Endometrium (tissue), 2 donors: ENCODE results near the gene KCNF1.

ENCODE experiments used
- FAIRE-seq: peaks from 2 replicates; lab custom pipeline; 2012; peaks lifted over from hg19 to GRCh38; lab: Jason Lieb, UNC
- donor health status: control.
- donor health status: control.

The KCNF1 gene

DNA sequence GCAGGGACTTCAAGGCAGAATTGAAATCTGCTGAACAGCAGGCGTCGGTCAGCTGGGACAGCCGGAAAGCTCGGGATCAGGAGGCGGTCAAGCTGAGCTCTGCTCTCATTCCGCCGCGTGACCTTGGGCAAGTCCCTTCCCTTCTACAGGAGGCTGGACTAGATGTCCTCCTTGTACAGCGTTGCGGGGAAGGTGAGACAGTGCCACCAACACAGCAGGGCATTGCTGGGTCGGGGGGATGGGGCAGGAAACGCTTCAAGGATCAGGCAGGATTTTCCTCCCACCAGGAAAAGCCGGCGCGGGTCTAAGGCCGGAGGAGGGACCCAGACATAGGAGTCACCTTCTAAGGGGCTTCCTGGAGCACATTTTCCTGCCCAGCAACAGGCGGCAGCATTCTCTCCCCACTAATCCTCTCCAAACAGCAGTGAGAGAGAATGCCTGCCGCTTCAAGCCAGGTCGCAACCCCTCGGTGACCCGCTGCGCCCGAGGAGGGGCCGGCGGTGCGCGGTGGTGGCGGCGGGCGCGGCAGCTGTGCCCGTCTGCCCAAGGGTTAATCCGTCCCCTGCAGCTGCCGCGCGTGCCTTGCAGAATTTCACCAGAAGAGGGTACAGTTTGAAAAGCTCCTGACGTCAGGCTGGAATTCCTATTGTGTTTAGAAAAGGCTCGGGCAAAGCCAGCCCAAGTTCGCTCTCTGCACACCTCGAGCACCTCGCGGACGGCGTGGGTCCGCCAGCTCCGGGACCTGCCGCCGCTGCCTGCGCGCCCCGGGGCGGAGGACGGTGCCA is at the start of gene KCNF1:
TSS of gene KCNF1 (plus strand) at position 644 of the 785 bp plus-strand sequence. CDS start 493 bp downstream, outside the sequence.
- FAIRE-seq = no peak

DNA sequence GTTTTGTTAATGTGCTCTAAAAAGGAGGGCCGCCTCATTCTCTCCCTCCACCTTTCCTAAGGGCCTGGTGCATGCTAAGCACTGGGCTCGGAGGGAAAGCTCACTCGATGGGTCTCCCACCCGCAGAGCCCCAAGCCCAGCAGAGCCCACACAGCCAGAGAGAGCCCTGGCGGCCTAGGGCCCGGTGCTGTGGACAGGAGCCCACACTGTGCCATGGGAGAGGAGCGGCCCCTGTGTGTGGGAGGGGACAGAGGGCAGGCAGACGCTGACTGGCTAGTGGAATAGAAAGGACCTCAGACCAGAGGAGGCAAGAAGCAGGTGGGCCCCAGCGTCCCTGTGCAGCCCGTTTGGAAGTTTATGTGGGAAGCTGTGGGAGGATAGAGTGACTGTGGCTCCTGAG is 49.4 kb upstream of the KCNF1 start:
- FAIRE-seq = no peak

DNA sequence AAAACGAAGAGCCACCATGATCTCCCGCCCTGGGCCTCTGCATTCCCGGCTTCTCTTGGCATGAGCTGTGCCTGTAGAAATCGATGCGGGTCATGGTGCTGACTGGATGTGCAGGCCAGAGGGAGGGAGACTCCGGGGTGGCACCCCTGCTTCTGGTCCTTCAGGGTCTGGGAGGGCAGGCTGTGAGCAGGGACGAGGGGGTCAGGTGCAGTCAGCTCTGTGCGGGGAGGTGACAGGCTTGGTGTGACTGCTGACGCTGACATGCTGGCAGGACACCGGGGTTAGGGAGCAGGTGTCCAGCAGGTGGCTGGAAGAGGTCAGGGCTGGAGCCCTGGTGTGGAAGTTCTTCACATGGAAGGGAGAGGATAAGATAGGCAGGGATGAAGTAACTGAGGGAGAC is 48.7 kb upstream of the KCNF1 start:
- FAIRE-seq = no peak

DNA sequence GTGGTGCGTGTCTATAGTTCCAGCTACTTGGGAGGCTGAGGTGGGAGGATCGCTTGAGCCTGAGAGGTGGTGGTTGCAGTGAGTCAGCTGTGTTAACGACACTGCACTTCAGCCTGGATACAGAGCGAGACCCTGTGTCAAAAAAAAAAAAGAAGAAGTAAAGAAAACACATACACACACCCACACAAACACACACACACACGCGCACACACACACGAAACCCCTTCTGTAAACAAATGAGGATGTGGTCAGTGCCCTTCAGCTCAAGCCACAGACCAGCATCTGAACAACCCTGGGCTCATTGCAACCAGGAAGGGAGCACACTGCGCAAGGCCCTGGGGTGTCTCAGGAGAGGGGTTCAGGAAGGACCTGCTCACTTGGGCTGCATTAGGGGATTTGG is 47.9 kb upstream of the KCNF1 start:
- FAIRE-seq = no peak

DNA sequence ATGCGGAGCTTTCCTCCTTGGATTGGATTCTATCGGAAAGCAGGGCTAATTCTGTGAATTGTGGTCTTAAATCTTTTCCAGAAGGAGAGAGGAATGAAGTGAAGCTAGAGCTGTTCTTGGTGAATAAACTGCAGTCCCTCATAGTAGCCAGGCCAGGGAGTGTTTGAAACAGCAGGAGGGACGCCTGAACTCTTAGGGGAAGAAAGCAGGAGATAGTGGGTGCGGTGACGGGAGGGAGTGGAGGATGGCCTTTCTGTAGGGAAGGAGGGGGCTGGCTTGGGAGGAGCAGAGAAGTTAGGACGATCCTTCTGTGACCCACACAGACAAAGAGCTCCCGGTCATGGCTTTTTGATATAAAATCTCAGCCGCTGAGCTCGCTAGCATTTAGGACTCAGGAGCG is 47.5 kb upstream of the KCNF1 start:
- no peak for FAIRE-seq

- no peak for FAIRE-seq
These were observed 46.7 kb upstream of the KCNF1 start for GRCh38 chr2:10864861-10865636.

DNA sequence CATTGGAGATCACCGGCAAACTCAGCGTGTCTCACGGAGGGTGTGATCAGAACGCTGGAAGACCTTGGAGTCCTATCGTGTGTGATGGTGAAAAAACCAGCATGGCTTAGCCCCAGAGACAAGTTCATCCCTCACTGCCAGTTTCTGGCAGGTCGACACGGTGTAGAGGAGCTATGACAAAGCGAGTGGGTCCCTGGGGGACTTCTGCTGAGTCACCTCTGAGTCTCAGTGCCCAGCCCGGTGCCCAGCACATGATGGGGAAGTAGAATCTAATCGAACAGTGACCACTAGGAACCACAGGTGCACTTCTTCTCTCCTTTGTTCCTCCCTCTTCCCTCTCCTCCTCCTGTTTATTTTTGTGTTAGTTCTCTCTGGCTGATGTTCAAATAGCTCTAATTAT is 45.9 kb upstream of the KCNF1 start:
- no peak for FAIRE-seq

GRCh38 chr2:10867692-10868420 is 43.9 kb upstream of the KCNF1 start:
- FAIRE-seq = no peak

GRCh38 chr2:10868465-10869314 is 43.0 kb upstream of the KCNF1 start:
- FAIRE-seq = no peak

DNA sequence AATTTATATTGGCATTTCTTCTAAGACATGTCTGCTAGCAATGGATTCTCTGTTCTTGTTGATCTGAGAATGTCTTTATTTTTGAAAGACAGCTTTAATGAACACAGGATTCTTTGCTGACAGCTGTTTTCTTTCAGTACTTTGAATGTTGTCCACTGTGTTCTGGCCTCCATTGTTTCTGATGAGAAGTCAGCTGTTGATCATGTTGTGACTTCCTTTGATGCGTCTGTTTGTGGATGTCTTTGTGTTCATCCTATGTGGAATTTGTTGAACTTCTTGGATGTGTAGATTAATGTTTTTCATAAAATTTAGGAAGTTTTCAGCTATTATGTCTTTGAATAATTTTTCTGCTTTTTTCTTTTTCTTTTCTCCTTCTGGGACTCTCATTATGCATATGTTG is 39.8 kb upstream of the KCNF1 start:
- FAIRE-seq = no peak

DNA sequence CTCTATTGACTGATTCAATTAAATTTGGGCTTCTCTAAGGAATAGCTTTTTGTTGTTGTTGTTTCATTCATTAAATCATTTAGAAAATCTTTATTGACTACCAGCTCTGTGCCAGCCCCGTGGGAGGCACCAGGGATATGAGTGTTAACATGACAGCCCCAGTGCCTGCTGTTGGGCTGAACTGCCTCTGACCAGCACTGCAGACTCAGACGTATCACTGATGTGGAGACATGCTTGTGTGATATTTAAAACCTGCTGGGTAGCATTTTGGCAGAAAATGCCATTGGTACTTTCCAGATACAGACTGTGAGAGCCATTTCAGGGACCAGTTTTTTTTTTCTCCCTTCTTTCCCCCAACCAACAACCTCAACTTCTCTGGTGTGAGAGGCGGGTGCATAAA is 38.6 kb upstream of the KCNF1 start:
- FAIRE-seq = no peak

- FAIRE-seq = no peak
These were observed 37.8 kb upstream of the KCNF1 start for GRCh38 chr2:10873790-10874437.

DNA sequence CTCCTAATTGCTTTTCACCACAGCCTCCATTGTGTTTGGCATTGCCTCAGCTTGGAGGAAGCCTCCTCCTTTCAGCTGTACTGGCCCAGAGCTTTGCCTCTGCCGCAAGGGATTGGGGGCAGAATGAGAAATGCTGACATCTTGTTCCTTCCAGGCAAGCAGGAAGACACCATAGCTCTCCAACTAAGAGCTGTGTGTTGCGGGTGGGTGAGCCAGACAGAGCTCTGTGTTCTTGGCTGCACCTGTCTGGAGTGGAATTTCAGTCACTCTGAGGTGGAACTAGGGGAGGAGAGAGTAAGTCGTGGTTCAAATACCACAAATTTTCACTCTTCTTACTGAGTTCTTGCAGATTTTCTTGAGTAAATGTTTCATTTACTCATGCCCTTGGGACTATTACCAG is 36.6 kb upstream of the KCNF1 start:
- no peak for FAIRE-seq

DNA sequence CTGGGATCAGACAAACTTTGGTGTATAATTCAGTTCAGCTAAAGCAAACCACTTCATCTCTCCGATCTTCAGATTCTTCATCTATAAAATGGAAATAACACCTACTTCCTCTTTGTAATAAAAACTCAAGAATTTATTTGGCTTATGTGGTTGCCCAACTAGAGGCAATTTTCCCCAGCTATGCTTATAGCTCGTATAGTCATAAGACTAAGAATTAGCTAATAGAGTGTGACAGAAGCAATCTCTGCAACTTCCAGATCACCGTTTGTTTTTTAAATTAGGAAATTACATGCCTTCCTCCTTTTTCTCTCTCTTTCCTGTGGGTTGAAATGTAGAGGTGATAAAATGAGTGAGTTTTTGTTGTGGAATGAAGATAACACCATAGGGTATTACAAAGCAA is 35.3 kb upstream of the KCNF1 start:
- no peak for FAIRE-seq

- FAIRE-seq = no peak
These were observed 34.8 kb upstream of the KCNF1 start for GRCh38 chr2:10876963-10877362.

DNA sequence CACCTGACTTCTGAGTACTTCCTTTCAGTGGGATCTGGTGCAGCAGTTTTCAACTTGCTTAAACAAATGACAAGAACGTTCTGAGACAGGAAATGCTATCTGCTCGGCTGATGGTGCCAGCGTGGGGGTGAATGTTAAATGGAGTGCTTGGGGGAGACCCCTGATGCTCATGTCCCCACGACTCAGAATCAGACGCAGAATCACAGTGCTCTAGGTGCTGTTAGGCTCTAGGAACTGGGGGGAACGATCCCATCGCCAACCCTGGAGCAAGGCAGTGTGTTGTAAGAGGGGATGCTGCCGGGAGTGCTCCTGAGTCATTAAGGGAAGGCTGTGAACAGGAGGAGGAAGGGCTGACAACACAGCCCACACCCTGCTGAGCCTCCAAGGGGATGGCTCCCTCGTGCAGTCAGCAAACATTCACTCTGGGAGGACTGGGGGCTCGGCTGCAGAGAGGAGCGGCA is 34.1 kb upstream of the KCNF1 start:
- no peak for FAIRE-seq

GRCh38 chr2:10878268-10878915 is 33.3 kb upstream of the KCNF1 start:
- FAIRE-seq = no peak

DNA sequence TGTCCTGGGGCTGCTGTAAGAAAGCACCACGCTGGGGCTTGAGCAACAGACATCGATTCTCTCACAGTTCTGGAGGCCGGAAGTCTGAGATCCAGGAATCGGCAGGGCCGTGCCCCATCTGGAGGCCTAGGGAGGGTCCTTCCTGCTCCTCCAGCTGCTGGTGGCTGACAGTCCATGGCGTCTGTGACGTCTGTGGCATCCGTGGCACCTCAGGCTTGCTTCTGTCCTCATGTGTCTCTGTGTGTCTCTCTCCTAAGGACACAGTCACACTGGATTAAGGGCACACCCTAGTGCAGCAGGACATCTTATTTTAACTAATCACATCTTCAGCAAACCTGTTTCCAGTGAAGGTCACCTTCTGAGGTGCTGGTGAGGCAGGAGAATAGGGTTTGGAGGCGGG is 32.6 kb upstream of the KCNF1 start:
- no peak for FAIRE-seq

DNA sequence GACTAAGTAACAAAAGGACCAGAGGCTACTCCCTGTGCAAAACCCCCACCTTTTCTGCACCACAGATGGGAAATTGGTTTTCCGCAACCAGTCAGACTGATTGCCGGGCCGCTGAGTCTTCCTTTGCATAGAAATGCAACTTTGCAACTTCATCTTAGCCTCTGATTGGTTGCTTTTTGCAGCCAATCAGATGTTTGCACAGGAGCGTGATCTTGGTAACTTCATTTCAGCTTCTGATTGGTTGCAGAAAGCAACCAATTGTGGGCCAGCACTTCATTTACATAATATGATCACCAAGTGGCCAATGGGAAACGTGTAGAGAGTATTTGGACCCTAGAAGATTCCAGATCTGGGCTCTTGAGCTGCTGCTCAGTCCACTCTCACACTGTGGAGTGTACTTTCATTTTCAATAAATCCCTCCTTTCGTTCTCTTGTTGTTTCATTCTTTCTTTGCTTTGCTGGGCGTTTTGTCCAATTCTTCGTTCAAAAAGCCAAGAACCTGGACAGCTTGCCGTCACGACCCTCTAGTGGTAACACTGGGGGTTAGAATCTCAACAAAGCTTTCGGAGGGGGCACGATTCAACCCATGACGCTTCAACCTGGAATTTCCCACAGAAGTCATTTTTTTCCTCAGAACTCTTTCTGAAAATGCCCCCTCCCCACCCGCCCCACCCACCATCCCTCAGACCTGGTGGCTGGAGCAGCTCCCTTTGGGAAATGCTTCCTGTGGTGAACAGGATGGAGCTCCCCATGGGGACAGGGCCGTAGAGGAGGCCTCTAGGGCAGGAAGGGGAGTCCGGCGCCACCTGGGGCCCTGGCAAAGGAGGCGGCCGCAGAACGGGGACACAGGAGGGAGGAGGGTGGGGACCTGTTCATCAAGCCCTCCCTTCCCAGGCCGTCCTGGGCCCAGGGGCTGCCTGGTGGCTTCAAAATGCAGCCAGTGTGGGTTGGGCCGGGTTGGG is 31.8 kb upstream of the KCNF1 start:
- FAIRE-seq = no peak
